GM12874 (cell line): ENCODE measurements around the gene NFYC.

Experiments
- TF ChIP-seq, protein P1 (sequence below): IDR thresholded peaks from 2 replicates; pipeline ENCODE4 v1.5.1; 2011; ENCODE audit warnings: low read depth, mild to moderate bottlenecking, control low read depth, low read length, moderate library complexity; ENCODE audit not compliant: insufficient read depth

NFYC gene

DNA sequence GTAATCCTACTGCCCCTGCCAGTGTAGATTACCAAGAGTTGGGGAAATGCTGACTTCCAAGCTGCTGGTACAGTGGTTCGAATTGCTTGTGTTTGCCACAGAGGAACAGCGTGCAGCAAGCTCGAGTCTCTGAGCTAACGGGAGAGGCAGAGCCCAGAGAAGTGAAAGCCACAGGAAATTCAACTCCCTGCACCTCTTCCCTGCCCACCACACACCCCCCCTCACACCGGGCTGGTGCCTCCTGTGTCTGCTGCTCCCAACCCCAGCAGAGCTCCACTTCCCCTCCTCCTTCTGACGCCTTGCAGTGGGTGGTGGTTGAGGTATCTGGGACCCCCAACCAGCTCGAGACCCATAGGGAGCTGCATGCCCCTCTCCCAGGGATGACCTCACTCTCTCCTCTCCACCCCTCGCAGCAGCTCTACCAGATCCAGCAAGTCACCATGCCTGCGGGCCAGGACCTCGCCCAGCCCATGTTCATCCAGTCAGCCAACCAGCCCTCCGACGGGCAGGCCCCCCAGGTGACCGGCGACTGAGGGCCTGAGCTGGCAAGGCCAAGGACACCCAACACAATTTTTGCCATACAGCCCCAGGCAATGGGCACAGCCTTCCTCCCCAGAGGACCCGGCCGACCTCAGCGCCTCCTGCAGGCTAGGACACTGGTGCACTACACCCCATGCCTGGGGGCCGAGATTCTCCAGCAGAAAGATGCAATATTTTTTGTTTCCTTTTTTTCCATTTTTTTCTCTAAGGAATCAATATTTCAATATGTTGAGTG is 79.0 kb downstream of the NFYC start:
- TF ChIP-seq, protein P1, sequence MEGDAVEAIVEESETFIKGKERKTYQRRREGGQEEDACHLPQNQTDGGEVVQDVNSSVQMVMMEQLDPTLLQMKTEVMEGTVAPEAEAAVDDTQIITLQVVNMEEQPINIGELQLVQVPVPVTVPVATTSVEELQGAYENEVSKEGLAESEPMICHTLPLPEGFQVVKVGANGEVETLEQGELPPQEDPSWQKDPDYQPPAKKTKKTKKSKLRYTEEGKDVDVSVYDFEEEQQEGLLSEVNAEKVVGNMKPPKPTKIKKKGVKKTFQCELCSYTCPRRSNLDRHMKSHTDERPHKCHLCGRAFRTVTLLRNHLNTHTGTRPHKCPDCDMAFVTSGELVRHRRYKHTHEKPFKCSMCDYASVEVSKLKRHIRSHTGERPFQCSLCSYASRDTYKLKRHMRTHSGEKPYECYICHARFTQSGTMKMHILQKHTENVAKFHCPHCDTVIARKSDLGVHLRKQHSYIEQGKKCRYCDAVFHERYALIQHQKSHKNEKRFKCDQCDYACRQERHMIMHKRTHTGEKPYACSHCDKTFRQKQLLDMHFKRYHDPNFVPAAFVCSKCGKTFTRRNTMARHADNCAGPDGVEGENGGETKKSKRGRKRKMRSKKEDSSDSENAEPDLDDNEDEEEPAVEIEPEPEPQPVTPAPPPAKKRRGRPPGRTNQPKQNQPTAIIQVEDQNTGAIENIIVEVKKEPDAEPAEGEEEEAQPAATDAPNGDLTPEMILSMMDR, result no peak

DNA sequence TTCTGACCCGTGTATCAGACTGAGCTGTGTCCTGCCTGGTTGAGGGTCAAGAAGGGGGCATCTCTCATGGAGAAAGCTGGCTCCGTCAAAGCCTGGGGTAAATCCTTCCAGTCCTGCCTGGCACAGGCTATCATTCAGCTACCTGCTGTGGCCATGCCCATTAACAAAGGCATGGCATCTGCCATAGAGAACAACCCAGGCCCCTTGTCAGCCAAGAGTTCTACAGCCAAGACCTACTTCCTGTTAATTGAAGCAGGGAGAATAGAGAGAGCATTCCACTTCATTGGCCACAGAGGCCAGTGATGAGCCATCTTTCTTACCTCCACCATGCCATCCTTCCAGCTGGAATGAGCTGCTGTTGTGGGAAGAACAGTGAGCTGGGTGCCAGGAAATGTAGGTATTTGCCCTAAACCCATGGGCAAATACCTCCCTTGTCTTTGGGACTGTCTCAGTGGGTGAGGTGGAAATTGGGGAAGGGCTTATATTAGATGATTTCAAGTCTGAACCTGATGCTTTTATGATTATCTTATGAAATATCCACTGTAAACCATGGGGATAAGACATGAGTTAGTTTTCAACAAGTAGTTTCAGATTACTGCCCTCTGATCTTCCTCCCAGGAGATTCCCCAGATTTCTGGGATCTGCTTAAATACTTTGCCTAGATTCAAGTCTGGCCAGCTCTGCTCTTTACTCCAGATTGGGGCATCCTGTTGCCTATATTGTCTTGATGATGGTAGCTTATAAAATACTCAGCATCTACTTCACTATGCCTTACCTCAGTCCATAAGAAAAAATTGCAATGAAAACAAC is 80.8 kb downstream of the NFYC start:
- TF ChIP-seq, protein P1, result no peak

DNA sequence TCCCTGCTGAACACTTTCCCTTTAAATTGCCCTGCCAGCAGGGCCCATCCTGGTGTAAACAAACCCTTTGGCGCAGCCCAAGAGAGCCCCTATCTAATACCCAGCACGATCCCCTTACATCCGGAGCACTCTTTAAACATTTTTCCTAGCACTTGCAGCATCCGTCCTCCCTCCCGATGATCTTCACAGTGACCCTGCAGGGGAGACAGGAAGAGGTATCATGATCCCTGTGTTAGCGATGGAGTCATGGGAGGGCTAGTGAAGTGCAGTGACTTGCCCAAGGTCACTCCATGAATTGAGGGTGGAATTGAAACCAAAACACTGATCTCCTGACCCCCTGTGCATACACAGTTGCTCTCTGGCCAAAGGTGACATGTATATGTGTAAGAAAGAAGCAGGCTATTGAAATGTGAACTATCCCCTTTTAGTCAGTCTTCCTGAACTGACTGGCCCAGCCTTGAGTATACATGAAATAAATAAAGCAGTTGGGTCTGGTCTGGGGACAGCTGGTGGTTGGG is 82.3 kb downstream of the NFYC start:
- TF ChIP-seq, protein P1, result no peak

DNA sequence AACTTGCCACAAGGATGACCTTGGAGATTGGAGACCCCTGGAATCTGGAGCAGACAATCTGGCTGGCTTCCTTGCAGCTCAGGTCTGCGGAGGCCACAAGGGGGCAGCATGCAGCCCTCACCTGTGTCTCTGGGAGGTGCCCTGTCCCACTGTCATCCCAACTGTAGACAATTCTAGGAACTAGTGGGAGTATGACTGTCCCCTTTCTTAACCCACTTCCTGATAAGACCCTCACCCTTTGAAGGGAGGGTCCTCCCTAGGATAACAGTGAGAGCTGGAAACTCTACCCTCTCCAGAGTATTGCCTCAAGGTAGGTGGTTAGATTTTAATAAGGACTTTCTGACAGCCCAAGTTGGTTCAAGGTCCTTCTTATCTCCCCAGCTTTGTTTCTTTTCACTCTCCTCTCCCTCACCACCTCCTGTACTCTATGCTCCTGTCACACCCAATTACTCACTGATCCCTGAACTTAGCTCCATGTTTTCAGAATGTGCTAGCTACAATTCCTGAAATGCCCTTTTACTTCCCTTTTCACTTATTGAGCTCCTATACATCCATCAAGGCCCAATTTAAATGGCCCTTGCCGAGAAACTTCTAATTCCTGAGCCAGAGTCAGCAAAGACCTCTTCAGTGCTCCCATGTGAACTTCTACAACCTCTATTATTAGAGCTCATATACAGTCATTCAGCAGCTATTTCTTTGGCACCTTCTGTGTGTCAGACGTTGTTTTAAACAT is 82.9 kb downstream of the NFYC start:
- TF ChIP-seq, protein P1, result peak; percentile 89

DNA sequence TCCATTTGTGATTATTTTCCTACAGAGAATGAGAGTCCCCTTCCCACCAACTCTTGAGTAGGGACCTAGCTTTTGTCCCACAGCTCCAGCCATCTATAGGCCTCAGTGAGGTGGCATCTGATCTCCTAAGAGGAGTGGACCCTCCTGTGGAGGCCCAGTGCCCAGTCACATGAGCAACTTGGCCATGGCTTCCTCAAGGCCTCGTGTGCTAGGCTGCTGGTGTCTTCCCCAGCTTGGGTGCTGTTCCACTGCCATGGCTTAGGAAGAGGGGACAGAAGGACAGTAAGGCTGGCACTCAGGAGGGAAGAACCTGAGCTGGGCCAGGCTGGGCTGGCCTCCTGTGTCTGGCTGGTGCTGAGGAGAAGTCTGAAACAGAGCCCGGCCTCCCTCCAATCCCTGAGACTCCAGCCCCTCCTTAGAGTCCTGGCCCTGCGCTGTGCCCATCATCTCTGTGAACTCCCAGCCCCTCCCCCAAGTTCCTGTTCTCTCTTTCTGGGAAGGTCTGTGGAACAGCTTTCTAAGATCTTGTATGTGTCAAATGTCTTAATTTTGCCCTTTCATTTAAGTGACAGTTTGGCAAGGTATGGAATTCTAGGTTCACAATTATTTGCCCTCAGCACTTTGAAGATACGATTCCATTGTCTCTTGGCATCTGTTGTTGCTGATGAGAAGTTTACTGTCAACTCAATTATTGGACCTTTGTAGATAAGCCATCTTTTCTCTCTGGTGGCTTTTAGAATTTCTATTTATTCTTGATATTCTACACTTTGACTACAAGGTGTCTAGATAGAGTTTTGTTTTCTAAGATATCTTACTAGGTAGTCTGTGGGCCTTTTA is 85.0 kb downstream of the NFYC start:
- TF ChIP-seq, protein P1, result no peak

DNA sequence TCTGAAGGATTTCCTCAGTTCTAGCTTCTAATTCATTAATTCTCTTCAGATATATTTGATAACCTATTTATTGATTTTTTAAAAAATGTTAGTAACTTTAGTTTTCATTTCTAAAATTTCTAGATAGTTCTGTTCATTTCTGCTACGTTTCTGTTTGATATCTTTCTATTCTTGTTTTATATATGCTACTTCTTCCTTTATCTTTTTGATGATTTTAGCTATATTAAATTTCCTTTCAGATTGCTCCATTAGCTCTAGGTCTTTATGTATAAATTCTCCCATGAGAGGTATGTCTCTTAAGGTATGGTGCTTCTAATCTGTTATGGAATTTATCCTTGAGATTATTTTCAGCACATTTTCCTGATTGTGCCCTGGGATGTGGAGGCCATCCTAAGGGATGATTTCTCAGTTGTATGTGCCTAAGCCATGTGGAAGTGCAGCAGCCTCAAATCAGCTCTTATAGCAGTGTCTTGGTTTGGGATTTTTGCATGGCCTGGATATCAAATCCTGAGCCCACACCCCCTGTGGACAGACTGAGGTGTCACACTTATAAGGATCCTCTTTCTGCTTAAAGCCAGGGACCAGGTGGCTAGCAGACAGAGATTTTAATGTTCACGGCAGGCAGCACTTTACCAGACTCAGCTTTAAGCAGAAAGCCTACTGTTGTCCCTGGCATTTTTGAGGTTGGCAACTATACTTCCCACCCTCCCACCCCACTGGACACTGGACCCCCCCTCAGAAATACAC is 85.9 kb downstream of the NFYC start:
- TF ChIP-seq, protein P1, result no peak
